Activated T-cell treated with anti-CD3 and anti-CD28 coated beads, Interleukin-2, amount 50 U/mL, for 1 hour (primary cell): ENCODE results near the gene SERF2.
A peak's percentile ranks its signal among the peaks of the same experiment; 100 is the strongest.
"Not testable (repeated sequence)": the region's sequence is repeated elsewhere in the genome, so short reads cannot be mapped to it uniquely, and the experiment has no call there.

Experiments used
- DNase-seq: peaks from one replicate; pipeline ENCODE4 v3.0.0-alpha.2; 2020

The SERF2 gene

GRCh38 chr15:43794269-43795037, 2.3 kb downstream of the SERF2 start:
- no peak for DNase-seq

DNA sequence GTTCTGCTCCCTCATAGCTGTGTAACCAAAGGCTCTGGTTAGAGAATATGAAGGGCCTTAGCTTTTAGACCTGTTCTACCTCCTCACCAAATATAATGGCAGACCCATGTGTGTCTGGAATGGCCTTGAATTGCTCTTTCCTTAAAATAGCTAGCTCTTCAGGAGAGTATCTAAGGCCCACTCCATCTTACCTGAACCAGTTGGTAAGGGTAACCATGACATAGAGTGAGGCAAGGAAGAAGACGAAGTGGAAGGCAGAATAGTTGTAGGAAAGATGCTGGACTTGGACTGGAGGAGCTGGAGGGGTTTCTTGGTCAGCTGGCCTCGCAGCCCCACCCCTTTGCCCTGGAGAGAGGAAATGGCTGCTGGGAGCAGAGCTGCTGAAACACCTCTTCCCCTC, 3.1 kb downstream of the SERF2 start:
- no peak for DNase-seq

DNA sequence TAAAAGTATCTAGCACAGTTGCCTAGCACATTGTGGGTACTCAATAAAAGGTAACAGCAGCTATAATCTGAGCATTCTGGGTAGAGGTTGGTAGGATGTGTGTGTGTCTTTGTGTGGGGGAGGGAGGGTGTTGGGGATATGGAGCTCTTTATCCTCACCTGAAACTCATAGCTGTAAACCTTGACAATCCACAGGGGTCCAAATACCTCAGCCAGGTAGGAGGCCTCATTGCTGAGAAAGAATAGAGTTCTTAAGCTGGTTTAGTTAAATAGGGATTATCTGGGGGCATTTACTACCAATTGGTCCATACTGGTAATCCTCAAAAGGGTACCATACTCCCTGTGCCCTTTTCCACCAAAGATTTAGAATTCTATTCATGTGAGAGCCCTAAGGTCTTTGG, 3.9 kb downstream of the SERF2 start:
- DNase-seq = no peak

DNA sequence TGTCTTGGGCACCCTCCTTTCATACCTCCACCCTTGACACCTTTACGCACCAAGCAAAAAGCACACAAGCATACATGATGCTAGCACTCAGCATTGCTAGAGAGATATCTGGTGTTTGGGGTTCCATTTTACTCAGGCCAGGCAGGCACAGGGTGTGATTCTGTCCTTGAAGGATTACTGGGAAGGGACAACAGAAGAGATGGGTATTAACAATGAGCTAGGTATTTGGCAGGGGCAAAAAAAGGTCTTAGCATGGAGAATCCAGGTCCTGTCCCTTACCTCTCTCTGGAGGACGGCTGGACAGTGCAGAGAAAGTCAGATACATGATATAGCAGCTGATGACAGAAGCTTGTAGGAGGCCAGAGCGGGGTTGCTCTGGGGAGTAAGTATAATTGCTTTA, 4.4 kb downstream of the SERF2 start:
- DNase-seq = no peak

DNA sequence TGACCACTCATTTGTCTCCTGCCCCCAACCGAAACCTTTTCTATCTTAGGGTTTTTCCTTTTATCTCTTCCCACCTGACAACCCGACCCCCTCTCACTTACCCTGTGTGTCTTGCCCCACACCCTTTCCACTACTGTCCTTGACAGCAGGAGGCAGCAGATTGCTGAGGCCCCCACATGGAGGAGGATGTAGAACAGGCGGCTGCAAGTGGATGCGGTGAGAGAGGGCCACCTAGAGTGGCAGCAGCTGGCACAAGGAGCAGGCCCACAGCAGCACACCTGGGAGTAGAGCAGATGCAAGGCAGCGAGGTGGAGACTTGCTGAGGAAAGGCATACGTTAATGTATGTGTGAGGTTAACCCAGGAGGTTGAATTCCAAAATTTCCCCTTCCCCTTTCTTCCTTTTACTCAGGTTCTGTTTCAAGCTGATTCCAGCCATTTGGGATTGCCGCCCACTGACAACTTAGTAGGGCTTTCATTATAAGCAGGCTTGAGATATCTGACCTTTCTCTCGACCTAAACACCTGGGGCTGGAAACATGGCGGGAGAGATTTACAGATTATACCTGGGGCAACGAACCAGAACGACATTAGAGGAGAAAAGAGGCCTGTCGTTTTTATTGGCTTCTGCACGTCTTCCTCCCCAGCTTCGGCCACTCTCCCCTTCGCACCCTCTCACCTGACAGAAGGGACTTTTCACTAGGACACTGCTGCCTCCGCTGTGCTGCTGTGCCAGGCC, 7.3 kb downstream of the SERF2 start:
- DNase-seq = no peak

GRCh38 chr15:43799945-43800285, 7.8 kb downstream of the SERF2 start, which contains the start of gene SERINC4:
Gene SERINC4 (minus strand): TSS chr15:43800220. CDS start chr15:43799986, 234 bp downstream.
- no peak for DNase-seq

- peak; percentile 93 for DNase-seq
These were observed 8.4 kb downstream of the SERF2 start, which contains the start of gene HYPK for GRCh38 chr15:43800286-43801141. Gene HYPK (plus strand): TSS chr15:43800599. CDS start chr15:43800623, 24 bp downstream.

- DNase-seq = not testable (repeated sequence)
These were observed 10.6 kb downstream of the SERF2 start for GRCh38 chr15:43802676-43803075.

DNA sequence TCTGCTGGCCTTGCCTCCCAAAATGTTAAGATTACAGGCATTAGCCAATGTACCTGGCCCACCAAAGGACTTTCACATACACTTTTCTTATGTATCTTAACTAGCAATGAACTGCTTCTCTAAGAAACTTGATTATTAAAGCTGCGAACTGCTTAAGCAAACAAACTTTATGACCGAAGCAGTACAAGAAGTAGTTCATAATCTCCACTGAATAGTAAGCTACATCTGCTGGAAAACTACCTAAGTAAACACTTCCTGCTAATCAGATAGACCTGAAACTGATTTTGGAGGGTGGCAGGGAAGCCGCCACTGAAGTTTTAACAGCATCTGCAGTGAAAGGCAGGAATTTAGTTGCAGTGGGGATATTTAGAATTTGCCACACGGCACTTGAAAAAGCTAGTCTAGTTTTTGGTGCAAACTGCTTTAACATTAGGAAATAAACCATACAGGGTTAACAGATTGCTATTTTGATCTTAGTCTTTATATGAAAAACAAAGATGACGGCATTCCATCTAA, 16.4 kb downstream of the SERF2 start:
- no peak for DNase-seq

- no peak for DNase-seq
These were observed 17.0 kb downstream of the SERF2 start for GRCh38 chr15:43808960-43809678.

DNA sequence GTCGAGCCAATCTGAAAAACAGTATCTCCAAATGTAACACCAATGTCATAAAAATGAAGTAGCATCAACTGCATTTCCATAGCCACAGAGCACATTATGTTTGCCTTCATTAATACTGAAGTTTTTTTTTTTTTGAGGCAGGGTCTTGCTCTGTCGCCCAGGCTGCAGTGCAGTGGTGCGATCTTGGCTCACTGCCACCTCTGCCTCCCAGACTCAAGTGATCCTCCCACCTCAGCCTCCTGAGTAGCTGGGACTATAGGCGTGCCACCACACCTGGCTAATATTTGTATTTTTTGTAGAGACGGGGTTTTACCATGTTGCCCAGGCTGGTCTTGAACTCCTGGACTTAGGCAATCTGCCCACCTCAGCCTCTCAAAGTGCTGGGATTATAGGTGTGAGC, 22.9 kb downstream of the SERF2 start:
- not testable (repeated sequence) for DNase-seq

GRCh38 chr15:43821505-43821904, 29.4 kb downstream of the SERF2 start:
- DNase-seq = no peak

- peak; percentile 81 for DNase-seq
These were observed 32.5 kb downstream of the SERF2 start, which contains the start of gene MFAP1 for GRCh38 chr15:43824302-43825246. Gene MFAP1 (minus strand): TSS chr15:43824690. CDS start chr15:43824569, 121 bp downstream.

- DNase-seq = not testable (repeated sequence)
These were observed 33.2 kb downstream of the SERF2 start for GRCh38 chr15:43825305-43825704.

DNA sequence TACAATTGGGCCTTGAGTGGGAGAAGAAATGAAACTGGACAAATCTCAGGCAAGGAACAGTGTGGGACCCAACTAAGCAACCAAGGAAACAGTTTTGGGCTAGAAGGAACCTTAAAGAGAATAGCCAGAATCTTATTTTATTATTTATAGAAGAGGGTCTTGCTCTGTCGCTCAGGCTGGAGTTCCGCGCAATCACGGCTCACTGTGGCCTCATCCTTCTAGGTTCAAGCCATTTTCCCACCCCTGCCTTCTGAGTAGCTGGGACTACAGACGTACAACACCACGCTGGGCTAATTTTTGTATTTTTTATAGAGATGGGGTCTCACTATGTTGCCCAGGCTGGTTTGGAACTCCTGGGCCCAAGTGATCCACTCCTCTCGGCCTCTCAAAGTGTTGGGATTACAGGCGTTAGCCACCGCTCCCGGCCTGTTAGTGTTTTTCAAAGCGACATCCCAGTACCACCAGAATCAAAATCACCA, 33.9 kb downstream of the SERF2 start:
- DNase-seq = no peak

DNA sequence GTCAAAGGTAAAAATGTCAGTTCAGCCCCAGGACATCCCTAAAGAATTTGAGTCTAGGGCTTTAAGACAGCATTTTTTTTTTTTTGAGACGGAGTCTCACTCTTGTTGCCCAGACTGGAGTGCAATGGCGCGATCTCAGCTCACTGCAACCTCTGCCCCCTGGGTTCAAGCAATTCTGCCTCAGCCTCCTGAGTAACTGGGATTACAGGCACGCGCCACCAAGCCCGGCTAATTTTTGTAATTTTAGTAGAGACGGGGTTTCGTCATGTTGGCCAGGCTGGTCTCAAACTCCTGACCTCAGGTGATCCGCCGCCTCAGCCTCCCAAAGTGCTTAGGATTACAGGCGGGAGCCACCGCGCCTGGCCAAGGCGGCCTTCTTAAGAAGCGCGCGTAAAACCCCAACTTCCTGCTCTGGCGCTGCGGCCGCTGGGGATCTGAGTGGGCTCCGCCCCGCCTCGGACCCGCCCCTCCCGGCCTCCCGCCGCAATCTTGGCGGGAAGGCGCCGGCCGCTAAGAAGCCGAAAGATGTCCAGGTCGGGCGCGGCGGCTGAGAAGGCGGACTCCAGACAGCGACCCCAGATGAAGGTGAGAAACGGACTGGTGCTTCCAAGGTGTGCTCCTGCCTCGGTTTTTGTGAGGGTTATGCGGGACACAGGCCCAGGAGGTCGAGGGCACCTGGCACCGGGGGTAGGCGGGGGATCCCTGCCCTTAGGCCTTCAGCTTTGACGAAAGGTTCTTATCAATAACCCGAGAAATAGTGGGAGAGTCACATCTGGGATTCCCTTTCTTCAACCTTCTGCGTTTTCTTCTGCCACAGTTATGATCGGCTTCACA, 34.6 kb downstream of the SERF2 start, which contains the start of gene WDR76:
TSS of gene WDR76 (plus strand) at position 495 of the 834 bp plus-strand sequence. CDS start at position 526, 31 bp downstream.
- DNase-seq = peak; percentile 69

DNA sequence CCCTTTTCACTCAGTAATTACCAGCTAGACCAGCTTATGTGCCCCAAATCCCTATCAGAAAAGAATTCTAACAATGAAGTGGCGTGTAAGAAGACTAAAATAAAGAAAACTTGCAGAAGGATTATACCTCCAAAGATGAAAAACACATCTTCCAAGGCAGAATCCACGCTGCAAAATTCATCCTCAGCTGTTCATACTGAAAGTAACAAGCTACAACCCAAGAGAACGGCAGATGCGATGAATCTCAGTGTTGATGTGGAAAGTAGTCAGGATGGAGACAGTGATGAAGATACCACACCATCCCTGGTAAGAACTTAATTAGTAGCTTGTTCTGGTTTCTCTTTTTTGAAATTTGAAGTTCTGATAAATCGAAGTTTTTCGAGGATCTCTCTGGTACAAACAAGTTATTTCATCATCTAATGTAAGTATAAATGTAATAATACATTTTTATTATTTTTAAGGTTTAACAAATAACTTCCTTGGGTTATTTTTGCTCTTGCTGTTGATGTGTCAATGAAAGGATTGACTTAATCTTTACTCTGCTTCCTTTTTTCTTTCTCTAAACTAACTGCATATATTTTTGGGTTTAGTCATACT, 36.0 kb downstream of the SERF2 start:
- DNase-seq = no peak

- not testable (repeated sequence) for DNase-seq
These were observed 37.9 kb downstream of the SERF2 start for GRCh38 chr15:43829951-43830540.
